ENCODE data around the gene UNC45B. TPM values are rescaled to one million over a fixed set of nuclear protein-coding genes. Genes with fewer than 3 reads are reported as not detected.
A peak's percentile ranks its signal among the peaks of the same experiment; 100 is the strongest.
"Not testable (repeated sequence)": the region's sequence is repeated elsewhere in the genome, so short reads cannot be mapped to it uniquely, and the experiment has no call there.

UNC45B gene
- total RNA-seq, 1 experiment from 2014 or later: not detected

DNA sequence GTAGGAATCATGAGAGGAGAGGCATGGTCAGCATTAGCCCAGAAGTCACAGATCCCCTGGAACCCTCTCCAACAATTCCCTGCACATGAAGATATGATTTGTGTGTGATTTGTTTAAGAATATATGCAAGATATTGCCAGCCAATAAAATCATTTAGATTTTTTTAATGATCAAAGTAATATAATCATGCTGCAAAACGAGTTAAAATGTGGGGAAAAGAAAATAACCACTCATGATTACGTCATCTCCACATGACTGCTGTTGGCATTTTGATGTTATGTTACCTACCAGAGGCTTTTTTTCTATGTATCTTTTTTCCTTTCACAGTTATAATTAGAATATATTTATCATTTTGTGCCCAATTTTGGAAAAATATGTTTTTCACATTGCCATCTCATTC lies 24.2 kb downstream of the UNC45B start:
- DNase-seq (ENCODE audit: low read depth): peak; percentile 22

GRCh38 chr17:35172321-35172720 lies 24.7 kb downstream of the UNC45B start:
- not testable (repeated sequence) for DNase-seq (ENCODE audit: low read depth)

DNA sequence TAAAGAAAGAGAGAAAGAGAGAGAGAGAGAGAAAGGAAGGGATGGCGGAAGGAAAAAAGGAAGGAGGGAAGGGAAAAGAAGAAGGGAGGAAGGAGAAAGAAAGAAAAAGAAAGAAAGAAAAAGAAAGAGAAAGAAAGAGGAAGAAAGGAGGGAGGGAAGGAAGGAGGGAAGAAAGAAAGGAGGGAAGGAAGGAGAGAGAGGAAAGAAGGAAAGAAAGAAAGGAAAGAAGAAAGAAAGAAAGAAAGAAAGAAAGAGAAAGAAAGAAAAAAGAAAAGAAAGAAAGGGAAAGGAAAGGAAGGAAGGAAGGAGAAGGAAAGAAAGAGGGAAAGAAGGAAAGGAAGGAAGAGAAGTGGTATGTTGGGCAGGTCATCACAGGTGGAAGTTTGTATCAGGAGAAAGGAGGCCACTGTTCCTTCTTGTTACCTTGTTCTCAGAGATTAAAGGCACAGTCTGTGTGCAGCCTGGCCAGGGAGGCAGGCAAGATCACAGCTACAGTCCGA lies 27.3 kb downstream of the UNC45B start:
- DNase-seq (ENCODE audit: low read depth): no peak

GRCh38 chr17:35175638-35176415 lies 28.2 kb downstream of the UNC45B start:
- DNase-seq (ENCODE audit: low read depth): no peak

DNA sequence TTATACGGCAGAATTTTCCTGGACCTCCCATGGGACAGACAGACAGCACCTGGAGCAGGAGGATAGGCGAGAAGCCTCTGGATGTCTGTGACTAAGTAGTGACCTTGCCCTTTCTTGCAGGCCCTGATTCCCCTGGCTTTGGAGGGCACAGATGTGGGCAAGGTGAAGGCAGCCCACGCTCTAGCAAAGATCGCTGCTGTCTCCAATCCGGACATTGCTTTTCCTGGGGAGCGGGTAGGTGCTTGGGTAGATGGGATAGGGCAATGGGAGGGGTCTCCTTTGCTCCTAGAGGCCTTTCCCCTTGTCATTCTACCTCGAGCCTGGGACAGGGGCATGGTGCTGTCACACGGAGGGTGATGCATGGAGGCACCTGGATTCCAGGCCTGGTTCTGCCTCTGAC lies 29.3 kb downstream of the UNC45B start:
- DNase-seq (ENCODE audit: low read depth): no peak

GRCh38 chr17:35179379-35179778 lies 31.8 kb downstream of the UNC45B start:
- not testable (repeated sequence) for DNase-seq (ENCODE audit: low read depth)

DNA sequence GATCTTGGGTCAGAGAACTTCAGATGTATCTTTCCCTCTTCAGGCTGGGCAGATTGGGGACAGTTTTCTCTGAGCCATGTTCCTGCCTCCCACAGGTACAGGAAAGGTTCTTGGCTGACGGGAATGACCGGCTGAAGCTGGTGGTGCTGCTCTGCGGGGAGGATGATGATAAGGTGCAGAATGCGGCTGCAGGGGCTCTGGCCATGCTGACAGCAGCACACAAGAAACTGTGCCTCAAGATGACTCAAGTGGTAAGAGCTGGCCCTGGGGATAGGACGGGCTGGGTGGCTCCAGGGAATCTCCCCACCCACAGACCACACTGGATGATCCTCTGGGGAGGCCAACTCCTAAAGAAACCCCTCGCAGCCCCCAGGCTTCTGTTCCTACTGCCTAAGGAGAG lies 35.7 kb downstream of the UNC45B start:
- peak; percentile 51 for DNase-seq (ENCODE audit: low read depth)

- no peak for DNase-seq (ENCODE audit: low read depth)
Observed at GRCh38 chr17:35184274-35184673, 36.7 kb downstream of the UNC45B start.

DNA sequence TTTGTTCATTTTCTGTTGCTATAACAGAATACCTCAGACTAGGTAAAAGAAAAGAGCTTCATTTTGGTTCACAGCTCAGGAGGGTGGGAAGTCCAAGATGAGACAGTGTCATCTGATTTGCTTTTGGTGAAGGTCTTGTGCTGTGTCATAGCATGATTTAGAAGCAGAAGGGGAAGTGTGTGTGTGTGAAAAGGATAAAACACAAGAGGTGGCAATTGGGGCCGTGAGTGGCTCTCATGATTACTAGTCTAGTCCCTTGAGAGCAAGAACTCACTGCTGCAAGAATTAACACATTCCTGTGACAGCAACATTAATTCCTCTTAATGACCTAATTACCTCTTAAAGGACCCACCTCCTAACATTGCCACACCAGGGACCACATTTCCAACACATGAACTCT lies 38.2 kb downstream of the UNC45B start:
- DNase-seq (ENCODE audit: low read depth): no peak

DNA sequence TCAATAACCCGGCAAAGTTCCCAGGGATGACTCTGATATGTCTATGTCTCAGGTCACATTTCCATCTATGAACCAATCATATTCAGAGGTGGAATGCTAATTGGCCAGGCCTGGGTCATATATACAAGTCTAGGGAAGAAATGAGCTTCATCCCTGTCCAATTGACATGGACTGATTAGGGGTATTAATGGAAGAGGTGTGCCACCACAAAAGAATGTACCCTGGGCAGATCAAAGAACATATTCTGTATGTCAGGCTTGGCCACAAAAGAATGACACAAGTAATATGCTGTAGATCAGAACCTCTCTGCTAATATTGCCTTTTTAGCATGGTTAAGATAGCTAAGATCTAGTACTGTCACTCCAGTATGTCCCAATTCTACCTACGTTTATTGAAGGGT lies 39.9 kb downstream of the UNC45B start:
- DNase-seq (ENCODE audit: low read depth): no peak

DNA sequence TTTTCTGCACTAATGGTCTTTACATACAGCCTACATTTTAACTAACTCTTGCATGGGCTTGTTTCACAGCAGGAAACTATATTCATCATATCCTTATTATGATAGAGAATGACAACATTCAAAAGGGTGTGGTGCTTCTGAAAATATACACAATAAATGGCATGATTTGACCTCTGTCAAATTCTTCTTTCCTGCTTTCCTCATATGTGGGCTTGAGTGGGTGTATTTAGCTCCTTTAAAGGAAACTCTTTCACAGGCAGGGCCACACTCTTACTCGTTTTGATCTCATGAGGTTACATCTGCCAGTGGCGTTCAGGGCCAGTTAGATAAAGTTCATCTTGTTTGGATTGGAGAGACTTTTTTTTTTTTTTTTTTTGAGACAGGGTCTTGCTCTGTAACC lies 40.5 kb downstream of the UNC45B start:
- no peak for DNase-seq (ENCODE audit: low read depth)

DNA sequence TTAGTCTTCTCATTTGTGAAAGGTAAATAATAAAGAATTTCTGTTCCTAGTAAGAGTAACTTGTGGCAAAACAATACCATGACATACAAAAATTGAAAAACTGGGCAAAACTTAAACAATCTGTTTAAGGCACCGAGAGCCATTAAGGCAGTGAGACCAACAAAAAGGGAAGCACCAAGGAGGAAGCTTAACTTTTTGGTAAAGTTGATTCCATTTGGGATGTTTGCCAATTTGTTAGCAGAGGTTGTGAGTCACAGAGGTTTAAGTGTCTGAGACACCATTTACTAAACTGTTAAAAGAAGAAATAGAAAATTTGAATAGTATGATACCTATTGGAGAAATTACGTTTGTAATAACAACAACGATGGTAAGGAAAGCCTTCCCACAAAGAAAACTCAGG lies 41.7 kb downstream of the UNC45B start:
- peak; percentile 36 for DNase-seq (ENCODE audit: low read depth)

- no peak for DNase-seq (ENCODE audit: low read depth)
Observed at GRCh38 chr17:35191001-35191695, 43.5 kb downstream of the UNC45B start.

DNA sequence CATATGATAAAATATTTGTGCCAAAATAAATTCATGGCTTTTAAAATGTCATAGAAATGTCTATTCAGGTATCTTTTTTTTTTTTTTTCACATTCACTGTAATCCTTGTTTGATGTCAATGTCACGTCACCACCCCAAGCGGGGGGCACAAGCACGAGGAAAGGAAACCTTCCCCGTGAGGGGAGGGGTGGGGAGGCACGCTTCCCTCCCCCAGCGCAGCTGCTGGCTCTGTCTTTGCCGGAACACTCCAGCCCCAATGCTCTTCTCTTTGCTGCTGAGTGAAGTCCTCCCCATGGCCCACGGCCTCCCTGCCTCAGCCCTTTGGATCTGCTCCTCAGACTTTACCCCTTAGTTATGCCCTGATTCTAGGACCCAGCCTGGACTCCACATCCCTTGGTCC lies 45.1 kb downstream of the UNC45B start:
- DNase-seq (ENCODE audit: low read depth): no peak

GRCh38 chr17:35194001-35194400 lies 46.4 kb downstream of the UNC45B start, which contains the start of gene SLC35G3:
Gene SLC35G3, minus strand, starts transcription at chr17:35194393. Its CDS starts 86 bp downstream, at chr17:35194307.
- not testable (repeated sequence) for DNase-seq (ENCODE audit: low read depth)

GRCh38 chr17:35195062-35195461 lies 47.4 kb downstream of the UNC45B start:
- not testable (repeated sequence) for DNase-seq (ENCODE audit: low read depth)

DNA sequence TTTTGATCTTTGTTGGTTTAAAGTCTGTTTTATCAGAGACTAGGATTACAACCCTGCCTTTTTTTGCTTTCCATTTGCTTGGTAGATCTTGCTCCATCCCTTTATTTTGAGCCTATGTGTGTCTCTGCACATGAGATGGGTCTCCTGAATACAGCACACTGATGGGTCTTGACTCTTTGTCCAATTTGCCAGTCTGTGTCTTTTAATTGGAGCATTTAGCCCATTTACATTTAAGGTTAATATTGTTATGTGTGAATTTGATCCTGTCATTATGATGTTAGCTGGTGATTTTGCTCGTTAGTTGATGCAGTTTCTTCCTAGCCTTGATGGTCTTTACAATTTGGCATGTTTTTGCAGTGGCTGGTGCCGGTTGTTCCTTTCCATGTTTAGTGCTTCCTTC lies 55.0 kb downstream of the UNC45B start:
- not testable (repeated sequence) for DNase-seq (ENCODE audit: low read depth)

DNA sequence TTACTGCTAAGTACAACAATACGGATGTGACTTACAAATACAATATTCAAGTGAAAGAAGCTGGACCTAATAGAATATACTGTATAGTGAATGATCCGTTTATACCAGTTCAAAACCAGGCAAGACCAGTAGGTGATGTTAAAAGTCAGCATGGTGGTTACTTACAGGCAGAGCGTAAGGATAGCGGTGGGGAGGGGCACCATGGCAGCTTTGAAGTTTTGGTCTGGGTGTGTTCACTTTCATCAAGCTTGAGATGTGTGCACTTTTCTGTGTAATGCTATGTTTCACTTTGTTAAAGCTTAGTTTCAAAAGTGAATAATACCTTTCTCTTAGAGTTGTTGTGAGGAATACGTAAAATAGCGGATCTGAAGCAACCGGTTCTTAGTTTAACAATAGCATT lies 63.1 kb downstream of the UNC45B start:
- no peak for DNase-seq (ENCODE audit: low read depth)

GRCh38 chr17:35212668-35213067 lies 65.1 kb downstream of the UNC45B start:
- peak; percentile 17 for DNase-seq (ENCODE audit: low read depth)

DNA sequence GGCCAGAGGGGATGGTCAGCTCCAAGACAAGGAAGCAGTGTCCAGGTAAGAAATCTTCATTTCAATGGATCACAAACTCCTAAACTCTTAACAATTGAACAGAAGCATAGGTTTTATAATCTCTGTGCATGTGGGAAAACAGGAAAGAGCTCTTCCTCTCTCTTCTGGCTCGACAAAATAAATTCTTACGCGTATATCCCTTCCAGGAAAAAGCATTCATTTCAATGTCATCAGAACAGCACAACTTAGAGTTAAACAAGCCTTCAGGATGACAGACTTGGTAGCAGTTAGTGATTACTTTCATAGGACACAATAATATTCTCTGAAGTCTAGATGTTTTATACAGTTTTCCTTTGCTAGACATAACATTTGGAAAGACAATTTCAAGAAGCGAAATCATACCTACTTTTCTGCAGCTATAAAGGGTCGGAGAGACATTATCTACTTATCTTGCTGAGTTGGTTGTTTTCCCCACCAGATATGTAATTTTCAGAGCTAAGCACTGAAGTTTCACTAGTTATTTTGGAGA lies 65.9 kb downstream of the UNC45B start:
- DNase-seq (ENCODE audit: low read depth): no peak

- no peak for DNase-seq (ENCODE audit: low read depth)
Observed at GRCh38 chr17:35214192-35214591, 66.6 kb downstream of the UNC45B start.

DNA sequence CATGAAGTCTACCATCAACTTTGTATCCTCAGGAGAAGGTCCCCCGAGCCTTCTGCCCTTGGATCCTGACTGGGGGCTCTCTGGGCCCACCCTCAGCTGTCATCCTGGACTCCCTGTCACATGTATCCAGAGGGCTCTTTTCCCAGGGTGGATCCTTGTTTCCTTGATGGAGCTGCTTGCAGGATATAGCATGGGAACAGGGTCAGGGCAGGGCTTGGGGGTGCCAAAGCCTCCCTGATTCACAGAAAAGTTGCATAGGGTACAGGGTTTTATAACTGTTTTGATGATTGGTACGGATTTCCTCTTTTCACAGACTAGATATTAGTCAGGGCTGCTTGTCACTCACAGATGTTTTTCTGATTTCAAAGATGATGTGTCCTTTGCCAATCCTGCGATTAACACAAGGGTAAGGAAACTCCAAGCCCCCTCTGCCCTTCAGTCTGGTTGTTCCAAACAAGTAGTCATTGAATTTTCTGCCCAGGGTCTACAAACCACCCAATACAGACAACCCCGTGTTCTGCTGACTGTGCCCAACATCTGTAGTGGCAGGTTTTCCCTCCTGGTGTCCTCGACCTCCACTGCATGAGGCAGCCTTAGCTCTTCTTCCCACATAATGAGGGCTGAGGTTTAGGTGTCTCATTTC lies 67.1 kb downstream of the UNC45B start:
- DNase-seq (ENCODE audit: low read depth): no peak

All from Daoy (cell line).